Anterior cingulate cortex (tissue), 58 donors: ENCODE measurements around the gene ADTRP.
A peak's percentile ranks its signal among the peaks of the same experiment; 100 is the strongest.

ENCODE experiments used
- DNase-seq, 58 donors: peaks; one replicate each; lab custom pipeline; 2025; lab: John Stamatoyannopoulos, UW

Gene ADTRP

DNA sequence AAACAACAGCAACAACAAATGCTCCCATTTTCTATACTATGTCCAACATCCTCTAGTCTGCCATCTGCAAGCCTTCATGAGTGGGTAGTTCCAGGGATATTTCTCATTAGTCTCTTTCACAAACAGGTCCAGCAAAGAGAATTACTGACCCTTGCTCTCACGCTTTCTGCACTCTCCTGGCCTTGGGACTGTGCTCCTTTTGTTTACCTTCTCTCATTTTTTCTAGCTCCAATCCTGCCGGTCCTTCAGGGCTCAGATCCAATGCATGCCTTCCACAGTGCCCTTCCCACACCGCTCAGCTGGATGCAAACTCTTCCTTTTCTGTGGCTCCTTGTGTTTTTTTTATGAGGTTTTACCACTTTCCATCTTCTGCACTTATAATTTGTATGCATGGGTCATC is 47.2 kb downstream of the ADTRP start:
- no peak for DNase-seq

DNA sequence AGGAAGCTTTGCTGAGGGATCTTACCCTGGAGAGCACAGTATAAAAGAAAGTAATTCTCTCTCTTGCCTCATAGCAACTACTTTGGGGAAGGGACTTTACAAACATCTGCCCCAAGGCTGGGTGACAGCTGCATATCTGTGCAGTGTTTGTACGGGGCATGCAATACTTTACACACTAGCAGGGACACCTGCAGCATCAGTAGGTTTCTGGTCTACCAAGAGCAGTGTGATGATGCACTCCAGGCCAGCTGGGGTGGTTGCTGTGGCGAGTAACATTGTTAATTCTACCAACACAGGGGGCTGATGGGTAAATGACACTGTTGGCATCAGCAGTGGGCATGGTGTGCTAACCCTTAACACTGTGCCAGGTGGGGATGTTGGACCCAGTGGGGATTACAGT is 48.0 kb downstream of the ADTRP start:
- DNase-seq, result no peak

DNA sequence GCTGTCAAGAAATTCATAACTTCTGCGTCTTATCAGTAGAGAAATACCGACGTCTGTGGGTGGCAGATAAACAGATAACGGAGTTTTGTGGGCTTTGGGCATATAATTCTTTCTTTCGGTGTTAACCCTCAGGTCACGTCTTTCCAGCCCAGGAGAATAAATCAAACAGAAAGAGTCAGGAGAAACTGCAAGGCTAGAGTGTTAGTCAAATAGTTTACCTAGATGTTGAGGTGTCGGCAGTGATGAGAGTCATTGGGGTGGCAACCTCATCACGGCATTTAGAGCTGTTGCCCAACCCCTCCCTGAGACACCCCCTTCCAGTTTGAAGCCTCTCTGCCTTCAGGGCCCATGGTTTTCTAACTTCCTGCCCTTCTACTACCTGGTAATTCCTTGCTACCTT is 49.5 kb downstream of the ADTRP start:
- DNase-seq, result no peak

DNA sequence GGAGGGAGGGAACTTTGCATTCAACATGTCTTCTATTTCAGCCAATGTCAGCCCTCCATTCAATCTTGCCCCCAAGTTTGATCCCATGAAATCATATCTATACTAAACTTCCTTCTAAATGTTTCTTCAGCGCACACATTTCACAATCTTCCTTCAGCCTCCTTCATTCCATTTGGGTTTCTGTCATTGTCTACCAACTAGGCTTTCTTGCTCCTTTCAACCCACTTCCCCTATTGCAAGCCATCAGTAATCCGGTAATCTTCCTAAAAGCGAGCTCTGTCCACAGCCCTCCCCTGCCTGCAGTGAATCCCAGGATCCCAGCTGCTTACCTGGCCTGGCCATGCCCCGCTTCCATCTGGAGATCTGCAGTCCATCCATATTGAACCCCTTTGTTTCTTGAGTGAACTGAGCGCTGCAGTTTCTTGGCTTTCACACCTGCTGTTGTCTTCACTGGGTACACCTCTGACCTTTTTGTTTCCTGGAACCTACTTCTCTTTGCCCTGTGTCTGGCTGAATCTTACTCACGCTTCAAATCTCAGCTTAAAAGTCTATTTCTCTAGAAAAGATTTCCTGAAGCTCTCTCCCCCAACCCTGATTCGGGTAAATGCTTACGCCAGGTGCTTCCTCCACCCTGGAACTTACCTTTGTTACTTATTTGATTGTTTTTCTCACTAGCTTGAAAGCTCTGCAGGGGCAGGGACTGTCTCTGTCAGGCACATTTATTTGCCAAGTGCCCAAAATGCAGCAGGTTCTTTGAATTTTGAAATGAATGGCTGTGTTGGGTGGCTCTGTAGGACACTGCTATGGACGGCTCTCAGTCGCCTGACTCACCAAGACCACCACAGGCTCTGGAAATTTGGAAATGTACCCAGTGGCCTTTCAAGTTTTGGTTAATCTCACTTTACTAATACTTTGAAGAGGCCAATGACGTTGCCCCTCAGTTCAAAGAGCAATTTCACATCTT is 50.3 kb downstream of the ADTRP start:
- no peak for DNase-seq

DNA sequence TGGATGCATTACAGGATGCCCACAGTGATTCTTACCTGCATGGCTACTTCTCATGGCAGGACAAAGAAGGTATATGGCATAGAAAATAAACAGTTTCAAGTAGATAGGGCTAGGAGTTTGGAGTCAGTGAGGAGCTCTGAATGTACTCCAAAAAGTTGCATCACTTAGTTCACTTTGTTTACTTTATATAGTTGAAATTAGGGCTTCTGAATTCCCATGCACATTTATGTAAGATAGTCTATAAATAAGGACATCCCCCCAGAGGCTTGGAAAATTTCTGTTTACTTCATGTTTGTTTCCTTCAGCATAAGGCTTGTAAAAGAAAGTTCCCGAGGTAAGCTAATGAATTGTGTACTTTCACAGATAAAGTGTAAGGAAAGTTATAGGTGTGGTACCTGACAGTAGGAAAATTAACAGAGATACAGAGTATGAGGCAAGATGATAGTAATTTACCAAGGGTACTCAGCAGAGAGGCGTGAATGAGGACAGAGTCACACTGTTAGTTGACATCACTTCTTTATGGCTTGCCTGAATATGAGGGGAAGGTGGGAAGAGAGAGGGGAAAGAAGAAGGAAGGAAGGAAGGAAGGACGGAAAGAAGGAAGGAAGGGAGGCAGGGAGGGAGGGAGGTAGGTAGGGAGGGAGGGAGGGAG is 51.1 kb downstream of the ADTRP start:
- no peak for DNase-seq

DNA sequence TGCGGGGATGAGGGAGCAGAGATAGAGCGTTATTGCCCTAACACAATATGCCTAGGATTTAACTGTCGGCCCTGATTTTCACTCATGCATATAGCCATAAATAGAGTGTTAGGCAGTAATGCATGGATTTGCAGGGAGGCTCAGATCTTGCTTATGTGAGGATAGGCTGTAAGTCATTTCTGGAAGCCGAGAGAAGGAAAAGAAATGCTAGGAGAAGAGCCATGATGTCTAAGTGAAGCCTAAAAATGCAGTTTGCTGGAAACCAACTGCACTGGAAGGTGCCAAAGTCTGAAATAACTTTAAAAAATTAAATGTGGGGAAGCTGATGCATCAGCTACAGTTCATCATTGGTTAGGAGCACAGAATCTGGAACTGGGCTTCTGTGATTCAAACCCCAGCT is 54.3 kb downstream of the ADTRP start:
- no peak for DNase-seq

DNA sequence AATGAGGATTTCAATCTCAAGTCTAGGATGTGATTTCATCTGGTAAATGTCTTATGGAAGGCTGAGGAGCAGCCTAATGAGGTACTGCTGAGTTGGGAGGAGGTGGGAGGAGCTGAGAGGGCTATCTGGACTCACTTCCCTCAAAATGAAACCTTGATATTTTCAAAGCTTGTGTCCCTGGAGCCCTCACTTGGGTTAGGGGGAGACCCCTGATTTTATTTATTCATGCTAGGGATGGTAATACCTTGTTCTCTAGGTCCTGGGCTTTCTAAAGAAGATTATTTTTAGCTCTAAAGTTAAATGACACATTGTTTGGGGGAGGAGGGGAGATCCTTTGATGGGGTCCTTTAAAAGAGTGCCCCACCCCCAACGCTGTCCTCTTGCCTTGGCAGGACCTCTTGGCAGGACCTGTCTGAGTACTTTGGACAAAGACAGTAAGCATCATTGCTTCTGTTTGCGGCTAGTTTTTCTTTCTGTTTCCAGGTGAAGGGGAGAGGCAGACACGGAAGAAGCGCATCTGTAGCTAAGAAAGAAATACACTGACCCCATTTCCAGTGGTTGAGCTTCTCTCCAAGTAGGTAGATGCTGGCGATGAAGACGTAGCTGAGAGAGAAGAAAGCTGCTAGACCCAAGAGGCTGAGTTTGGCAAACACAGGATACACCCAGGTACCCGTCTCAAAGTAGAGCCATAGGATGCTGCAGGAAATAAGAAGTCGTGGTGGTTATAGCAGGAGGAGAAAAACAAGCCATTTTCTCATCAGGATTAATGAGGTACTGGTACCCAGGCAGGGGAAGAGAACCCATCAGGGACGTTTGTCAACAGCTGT is 55.6 kb downstream of the ADTRP start:
- DNase-seq, result no peak

DNA sequence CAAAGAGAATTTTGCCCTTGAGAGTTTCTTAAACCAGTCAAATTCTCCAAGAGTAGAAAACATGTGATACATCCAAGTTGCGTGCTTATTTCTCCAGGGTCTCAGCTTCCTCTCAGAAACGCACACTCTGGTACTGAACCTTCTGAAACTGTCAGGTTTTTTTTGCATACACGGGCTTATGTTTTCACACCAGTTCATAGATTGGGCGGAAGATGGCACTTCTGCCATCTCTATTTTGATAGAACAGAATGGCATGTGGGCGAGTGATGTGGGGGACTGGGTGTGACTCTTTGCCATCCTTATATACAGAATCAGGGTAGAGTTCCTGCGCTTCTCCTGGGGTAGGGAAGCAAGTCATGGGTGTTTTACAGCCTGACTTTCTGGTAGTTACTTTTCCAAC is 56.4 kb downstream of the ADTRP start:
- DNase-seq, result peak in 12 of 58 donors; percentile 8 to 67 (median 32)

DNA sequence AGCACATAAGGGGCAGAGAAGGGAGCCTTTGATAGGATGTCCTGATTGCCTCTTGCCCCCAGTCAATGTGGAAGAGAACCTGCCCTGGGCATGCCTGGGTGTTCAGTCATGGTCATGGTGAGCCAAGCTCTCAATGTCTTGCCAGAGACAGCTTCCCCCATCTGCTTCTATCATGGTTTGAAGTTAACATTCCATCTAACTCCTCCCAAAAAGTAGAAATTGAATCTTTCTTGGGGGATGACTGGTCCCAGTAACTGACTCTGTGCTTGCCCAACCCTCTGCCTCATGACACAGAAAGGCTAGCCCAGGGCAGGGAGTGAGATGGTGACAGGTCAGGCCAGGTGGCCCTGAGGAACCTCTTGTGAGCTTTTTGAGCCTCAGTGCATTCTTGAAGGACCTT is 60.1 kb downstream of the ADTRP start:
- no peak for DNase-seq

DNA sequence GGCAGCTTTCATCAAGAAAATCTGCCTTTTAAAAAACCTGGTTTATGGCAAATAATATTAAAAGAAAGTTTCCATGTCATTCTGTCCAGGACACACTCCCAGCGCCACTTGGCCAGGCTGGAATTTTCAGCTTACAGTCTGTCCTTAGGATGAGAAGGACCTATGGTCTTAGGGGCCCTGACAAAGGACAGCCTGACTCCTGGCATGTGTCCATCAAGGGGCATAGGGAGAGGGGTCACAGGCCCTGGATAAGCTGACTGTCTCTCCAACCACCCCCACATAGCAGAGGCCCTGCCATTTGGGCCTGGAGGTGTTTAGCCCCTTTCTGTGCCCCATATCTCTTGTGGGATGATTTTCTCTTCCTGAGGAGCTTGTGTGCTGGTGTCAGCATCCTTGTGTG is 60.6 kb downstream of the ADTRP start:
- DNase-seq, result no peak

DNA sequence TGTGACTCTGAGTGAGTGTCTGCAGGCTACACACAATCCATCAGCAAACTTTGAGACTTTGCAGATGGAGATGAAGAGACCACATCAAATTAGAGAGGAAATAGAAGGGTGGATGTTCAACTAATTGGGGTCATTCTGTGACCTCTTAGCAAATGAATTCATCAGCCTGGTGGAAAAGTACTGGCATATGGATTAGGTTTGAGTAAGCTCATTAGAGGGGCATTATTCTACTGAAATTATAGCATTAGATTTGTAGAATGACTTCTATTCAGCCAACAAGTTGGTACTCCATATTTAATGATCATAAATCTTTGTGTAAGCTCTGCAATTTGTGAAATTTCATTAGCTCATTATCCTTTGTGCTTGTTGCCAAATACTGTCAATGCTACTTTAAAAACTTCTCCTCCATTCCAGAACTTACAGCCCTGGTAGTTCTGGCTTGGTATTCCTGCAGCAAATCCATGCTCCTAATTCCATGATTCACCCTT is 63.8 kb downstream of the ADTRP start:
- DNase-seq, result no peak

DNA sequence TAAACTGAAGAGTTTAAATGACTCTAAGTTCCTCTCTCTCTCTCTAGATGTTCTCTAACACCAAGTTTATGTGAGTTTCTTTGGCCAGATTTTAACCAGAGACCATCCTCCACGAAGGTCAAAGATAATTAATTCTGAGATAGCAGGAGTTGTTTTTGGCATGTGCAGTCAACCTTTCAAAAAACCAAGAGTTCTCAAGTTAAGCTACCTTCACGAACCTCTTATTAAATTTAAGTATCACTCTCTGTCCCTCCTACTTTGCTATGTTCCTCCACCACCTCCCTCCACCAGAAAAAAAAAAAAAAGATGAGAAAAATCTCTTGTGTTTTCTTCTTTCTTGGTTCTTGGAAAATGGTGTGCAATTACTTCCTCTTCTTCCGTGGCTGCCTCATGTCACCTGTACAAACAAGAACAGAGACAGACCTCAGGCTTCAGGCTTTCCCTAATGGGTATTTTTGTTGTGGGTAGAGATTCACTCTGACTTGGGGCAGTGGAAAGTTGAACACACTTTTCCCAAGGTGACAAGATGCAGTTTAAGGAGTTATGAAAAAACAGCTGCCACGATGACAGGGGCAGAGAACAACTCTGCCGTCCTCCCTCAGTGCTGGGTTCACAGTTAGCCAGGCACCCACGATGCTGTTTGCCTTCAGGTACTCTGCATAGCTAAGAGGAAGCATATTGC is 64.3 kb downstream of the ADTRP start:
- no peak for DNase-seq

DNA sequence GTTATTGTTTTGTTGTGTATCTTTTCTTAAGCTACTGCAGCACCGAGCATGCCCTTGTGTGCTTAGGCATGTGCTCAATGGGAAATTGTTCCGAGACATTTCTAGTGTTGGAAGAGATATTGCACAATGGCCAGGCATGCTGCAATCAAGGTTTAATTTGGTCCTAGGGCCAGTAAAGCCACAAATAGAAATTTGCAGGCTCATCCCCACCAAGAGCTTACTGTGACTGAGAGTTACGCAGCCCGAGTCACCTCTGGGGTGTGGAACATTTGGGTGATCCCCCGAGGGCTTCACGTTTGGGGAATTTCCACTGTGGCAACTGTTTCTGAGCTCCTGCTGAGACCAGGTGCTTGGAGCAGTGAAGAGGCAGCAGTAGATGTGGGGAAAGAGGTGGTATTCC is 65.8 kb downstream of the ADTRP start:
- DNase-seq, result no peak

DNA sequence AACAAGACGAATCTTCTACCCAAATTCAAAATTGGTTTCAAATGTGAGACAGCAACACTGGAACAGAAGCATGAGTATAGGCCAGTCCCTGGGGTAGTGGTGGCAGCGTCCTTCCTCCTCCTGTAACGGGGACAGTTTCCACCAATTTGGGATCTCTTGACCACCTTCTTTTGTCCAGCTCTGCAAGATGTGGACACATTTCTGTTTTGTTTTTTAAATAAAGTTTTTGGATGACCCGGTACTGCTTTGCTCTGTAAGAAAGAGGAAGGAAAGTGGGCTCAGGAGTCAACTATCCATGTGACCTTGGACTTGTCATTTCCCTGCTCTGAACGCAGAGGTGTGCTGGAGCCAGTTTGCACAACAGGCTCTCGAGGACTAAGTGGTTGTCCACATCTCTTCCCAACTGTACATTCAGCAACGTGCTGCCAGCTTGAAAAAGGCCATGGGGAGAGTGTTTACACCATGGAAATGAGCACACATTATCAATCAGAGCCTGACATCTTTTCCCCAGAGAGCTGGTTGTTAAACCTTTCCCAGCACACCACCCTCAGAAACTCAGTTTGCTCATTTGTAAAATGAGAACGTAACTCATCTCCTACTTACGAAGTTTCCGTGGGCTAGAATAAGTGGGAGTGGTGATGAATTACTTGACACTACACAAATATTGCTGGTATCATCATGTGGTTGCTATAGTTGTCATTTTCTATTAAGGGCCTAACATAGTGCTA is 66.5 kb downstream of the ADTRP start:
- DNase-seq, result no peak

DNA sequence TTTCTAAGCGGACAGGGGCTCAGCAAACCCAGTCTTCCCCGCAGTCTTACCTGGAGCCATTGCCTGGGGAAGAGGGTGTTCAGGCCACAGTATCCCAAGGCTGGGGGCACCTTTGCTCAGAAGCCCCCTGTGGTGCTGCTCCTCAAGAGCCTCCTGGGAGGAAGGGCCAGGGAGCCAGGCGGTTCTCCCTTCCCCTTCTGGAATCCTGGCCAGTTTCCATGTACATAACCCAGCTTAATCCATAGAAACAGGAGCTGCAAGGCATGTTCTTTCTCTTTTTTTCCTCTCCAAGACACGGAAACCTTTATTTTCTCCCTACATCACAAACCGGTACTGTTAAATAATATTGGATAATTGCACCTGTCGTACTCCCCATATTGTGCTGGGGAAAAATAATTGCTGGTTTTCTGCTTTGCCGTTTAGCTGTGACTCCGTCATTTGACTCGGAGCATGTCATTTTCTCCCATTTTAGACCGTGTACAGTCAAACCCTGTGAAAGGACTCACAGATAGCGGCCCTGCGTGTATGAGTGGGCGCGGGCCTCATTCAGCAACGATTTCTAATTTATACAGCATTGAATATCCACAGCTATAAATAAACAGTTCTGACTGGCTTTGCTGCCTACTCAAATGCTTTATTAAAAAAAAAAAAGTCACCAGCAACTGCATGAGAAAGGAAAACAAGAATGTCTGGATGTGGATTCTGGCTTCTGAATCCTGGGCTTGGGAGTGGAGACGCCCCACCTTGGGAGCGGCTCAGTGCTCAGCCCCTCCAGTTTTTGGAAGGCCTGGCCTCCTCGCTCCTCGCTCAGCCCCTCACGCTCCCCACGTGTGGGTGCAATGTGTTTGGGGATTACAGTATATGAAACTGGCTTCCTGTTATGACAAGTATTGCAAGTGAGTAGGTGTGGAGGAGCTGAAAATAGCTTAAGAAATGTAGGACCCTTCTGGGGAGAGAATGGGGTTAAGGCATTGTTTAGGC is 67.3 kb downstream of the ADTRP start:
- peak in 17 of 58 donors; percentile 5 to 58 (median 22) for DNase-seq

DNA sequence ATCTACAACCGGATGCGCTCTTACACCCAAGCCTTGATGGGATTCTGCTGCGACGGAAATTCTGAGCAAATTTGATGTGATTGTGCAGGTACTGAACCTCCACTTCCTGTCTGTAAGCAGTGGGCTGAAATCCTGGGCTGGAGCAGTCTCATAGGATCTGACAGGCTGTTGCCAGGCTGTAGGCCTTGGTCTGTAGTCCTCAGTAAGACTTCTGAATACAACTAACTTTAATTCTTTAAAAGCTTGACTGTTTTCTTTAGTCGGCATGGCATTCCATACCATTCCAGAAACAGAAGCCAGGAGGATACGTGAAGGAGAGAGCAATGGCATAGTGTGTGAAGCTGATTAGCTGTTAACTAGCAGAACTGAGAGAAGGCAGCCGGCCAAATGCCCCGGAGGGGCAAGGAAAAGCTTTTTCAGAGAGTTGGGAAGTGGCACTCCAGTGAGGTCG is 68.3 kb downstream of the ADTRP start:
- peak in 8 of 58 donors; percentile 1 to 51 (median 20) for DNase-seq

DNA sequence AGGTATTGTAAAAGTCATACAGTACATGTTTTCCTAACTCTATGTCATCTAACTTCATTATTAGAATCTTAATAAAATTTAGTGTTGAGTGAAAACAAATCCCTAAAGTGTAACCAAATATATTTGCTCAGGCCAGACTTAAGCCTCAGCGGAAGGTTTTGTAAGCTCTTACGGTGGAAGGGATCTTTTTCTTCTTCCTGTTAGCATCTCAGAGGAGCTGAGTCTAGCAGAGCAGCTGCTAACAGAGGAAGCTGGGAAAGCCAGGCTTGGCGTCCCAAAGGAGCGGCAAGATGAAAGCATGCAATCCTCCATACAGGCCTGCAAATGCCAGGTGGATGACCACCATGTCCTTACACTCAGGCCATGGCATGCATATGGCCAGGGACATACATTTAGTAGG is 72.4 kb downstream of the ADTRP start:
- no peak for DNase-seq

DNA sequence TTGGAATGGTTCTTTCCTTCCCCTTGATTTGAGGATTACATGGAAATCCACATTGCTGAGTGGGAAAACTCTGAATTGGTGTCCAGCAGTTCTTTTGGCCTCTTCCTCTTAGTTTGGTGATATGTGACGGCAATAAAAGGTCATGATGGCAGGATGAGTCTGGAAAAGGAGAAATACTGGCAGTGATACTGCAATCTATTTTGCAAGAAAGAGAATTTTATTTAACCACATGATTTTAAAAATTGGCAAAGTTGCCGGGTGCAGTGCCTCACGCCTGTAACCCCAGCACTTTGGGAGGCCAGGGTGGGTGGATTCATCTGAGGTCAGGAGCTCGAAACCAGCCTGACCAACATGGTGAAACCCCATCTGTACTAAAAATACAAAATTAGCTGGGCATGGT is 73.1 kb downstream of the ADTRP start:
- DNase-seq, result no peak
